Caki2 (cell line): ENCODE measurements around the gene IFT22. TPM values are rescaled to one million over a fixed set of nuclear protein-coding genes. Genes with fewer than 3 reads are reported as not detected.
"Not testable (repeated sequence)": the region's sequence is repeated elsewhere in the genome, so short reads cannot be mapped to it uniquely, and the experiment has no call there.

ENCODE experiments used
- DNase-seq: peaks from one replicate; pipeline ENCODE4 v3.0.0-alpha.2; 2015; ENCODE audit warnings: low read depth
- in situ Hi-C: cut with HindIII; loops from 2 replicates; pipeline ENCODE4 v1.10.0; 2016; ENCODE audit warnings: low sequenced_read_pairs, low pct_unique_long_range_greater_than_20kb, mixed read lengths
- total RNA-seq: library from RNA; depleted of rRNA; stranded (reverse); fragments of >200 nt; shearing (Covaris generic); gene quantifications from 2 replicates; pipeline ENCODE4 v1.2.3, GENCODE V29; 2014; ENCODE audit warnings: low replicate concordance; rRNA removed

The IFT22 gene
- 36.6 and 58.1 TPM in 2 replicates for total RNA-seq

- in situ Hi-C loops = no loop called here
- DNase-seq = peak; percentile 84
Observed at GRCh38 chr7:101321491-101322401, at the start of gene IFT22. TSS of gene IFT22 (minus strand) at chr7:101321812. CDS start at chr7:101321709, 103 bp downstream.

GRCh38 chr7:101370836-101371235 is 49.2 kb upstream of the IFT22 start:
- no peak for DNase-seq
- in situ Hi-C loops = no loop called here

- in situ Hi-C loops = no loop called here
- no peak for DNase-seq
Observed at GRCh38 chr7:101368422-101369165, 47.0 kb upstream of the IFT22 start.

- no peak for DNase-seq
- in situ Hi-C loops = no loop called here
Observed at GRCh38 chr7:101367676-101368075, 46.1 kb upstream of the IFT22 start.

GRCh38 chr7:101365956-101366355 is 44.3 kb upstream of the IFT22 start:
- in situ Hi-C loops = no loop called here
- no peak for DNase-seq

- DNase-seq = peak; percentile 58
Observed at GRCh38 chr7:101363734-101364374, 42.2 kb upstream of the IFT22 start.

GRCh38 chr7:101363196-101363733 is 41.7 kb upstream of the IFT22 start:
- DNase-seq = no peak
- in situ Hi-C loops = no loop called here

More at GRCh38 chr7:101363734-101364374, 42.2 kb upstream of the IFT22 start:
- in situ Hi-C loops = no loop called here

GRCh38 chr7:101362334-101363195 is 41.0 kb upstream of the IFT22 start, which contains the start of gene COL26A1:
TSS of gene COL26A1 (plus strand) at chr7:101362875. CDS start at chr7:101363033, 158 bp downstream.
- DNase-seq = peak; percentile 8
- in situ Hi-C loops = no loop called here

GRCh38 chr7:101357433-101357832 is 35.8 kb upstream of the IFT22 start:
- in situ Hi-C loops = no loop called here
- DNase-seq = no peak

GRCh38 chr7:101352920-101353308 is 31.3 kb upstream of the IFT22 start:
- in situ Hi-C loops = no loop called here

GRCh38 chr7:101349300-101349699 is 27.7 kb upstream of the IFT22 start:
- DNase-seq, in situ Hi-C loops: not testable (repeated sequence)

More at GRCh38 chr7:101352920-101353308, 31.3 kb upstream of the IFT22 start:
- DNase-seq = no peak

GRCh38 chr7:101348456-101349067 is 26.9 kb upstream of the IFT22 start:
- in situ Hi-C loops, DNase-seq: not testable (repeated sequence)

- no peak for DNase-seq
- in situ Hi-C loops = no loop called here
Observed at GRCh38 chr7:101347477-101347876, 25.9 kb upstream of the IFT22 start.

GRCh38 chr7:101342892-101343291 is 21.3 kb upstream of the IFT22 start:
- no peak for DNase-seq
- in situ Hi-C loops = no loop called here

GRCh38 chr7:101340379-101340778 is 18.8 kb upstream of the IFT22 start:
- DNase-seq = no peak
- in situ Hi-C loops = no loop called here

GRCh38 chr7:101333912-101334311 is 12.3 kb upstream of the IFT22 start:
- in situ Hi-C loops = no loop called here
- no peak for DNase-seq

- DNase-seq = no peak
- in situ Hi-C loops = no loop called here
Observed at GRCh38 chr7:101332026-101332425, 10.4 kb upstream of the IFT22 start.
